GM18498 (cell line): ENCODE data around the gene HINT3.
"Not testable (repeated sequence)": the region's sequence is repeated elsewhere in the genome, so short reads cannot be mapped to it uniquely, and the experiment has no call there.

Source experiments
- ATAC-seq: cut with Tn5 transposase; IDR thresholded peaks from one replicate; pipeline ENCODE4 v1.9.1; 2021; ENCODE audit warnings: mild to moderate bottlenecking, moderate library complexity; ENCODE audit not compliant: unreplicated experiment

Gene HINT3

DNA sequence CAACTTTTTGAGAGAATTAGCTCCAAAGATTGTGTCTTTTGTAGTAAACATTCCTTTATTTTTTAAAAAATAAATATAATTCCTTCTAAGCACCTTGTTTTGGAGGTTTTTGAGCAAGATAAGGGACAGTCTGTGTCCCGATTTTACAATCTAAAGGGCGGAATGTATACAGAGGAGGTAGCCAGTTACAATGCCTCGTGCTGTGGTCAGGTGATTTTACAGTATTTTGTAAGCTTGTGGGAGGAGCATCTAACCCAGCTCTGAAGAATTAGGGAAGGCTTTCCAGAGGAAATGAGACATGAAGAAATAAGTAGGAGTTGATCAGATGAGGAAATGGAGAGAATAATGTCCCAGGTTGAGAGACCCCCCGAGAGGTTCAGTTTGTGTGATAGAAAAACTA, 1.3 kb downstream of the HINT3 start:
- no peak for ATAC-seq

DNA sequence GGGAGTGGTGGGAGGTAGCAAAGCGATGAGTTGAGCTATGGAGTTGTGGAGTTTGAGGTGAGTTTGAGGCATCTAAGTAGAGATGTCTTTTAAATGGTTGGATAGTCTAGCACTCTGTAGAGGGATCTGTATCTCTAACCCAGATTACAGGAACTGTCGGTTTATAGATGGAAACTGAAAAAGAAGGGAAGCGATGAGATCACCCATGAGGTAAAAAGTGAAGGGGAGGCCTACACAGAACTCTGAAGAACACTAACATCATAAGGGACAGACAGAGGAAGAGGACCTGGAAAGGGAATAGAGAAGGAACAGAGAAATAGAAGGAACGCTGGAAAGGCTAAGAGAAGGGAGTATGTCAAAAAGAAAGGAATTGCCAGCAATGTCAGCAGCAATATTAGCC, 2.5 kb downstream of the HINT3 start:
- ATAC-seq = no peak

DNA sequence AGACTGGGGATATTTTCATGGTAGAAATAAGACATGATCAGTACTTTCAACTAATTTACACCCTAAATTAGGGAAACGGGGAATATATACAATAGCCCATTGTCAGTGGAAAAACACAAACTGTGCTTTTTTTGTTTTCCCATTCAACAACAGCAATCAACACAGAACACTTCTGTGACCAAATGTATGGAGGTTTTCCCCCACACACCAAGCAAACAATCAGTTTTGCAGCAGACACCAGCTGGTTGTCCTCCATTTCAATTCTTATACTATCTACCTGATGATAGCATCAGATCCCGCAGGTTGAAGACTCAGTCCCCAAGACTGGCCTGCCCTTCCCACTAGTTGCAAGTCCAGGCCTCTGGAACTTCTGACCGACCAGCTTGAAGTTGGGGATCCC, 4.5 kb downstream of the HINT3 start:
- no peak for ATAC-seq

DNA sequence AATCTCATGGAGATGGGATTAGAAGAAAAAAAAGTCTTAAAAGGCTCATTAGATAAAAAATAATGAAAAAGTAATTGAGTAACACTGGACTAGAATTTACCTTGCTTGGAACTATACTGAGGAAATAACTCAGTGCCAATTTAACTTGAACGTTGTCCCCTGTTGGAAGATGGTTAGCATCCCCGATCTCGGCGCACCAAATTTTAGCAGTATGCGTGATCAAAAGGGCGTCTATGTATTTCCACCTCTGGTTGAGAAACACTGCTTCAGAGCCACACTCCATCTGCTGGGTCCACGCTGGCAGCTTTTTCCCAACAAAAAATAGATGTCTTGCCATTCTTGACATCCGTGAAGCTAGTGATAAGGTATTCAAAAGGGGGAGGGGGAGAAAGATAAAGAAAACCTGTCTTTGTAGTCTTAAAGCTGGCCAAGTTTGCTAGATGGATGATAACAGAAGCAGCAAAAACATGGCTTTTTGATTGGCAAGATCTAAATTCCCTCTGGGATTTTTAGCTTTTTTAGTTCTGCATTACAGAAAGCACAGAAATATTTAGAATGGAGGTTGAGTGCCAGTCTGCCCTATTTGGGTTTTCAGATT, 6.4 kb downstream of the HINT3 start:
- no peak for ATAC-seq

DNA sequence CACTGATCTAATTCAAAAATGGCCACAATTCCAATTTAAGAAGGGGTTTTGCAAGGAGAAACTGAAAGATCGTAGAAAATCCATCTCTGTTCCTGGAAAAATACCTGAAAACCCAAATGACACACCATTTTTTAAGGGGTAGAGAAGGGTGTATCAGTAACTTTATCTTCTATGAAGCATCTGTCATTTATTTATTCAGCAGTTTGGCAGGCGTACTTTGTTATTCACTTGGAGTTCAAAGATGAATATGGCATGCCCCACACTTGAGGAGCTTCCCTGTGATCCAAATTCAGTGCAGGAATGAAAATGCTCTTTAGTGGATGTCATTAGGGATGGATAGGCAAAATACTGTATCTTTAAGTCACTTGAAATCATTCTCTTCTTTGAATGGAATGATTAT, 7.2 kb downstream of the HINT3 start:
- ATAC-seq = no peak

DNA sequence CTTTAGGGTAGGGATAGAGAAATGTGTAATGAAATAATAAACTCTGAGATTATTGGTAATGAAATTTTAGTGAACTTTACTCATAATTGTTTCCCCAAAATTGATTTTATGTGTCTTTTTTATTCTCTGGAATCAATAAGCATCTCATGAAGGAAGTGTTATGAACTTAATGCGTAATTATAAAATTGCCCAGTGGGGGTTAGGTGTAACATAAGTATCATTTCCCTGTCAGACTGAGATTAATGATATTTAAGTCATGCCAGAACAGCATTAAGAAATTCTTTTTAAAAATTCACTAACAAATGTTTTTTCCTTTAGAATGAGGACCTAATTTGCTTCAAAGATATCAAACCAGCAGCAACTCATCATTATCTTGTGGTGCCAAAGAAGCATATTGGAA, 10.0 kb downstream of the HINT3 start:
- no peak for ATAC-seq

DNA sequence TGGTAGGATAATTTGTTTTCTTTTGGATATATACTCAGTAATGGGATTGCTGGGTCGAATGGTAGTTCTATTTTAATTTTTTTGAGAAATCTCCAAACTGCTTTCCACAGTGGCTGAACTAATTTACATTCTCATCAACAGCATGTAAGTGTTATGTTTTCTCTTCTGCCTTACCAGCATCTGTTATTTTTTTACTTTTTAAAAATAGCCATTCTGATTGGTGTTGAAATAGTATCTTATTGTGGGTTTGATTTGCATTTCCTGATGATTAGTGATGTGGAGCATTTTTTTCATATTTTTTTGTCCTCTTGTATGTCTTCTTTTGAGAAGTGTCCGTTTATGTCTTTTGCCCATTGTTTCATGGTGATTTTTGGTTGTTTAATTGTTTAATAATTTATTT, 11.9 kb downstream of the HINT3 start:
- ATAC-seq = peak; percentile 55

DNA sequence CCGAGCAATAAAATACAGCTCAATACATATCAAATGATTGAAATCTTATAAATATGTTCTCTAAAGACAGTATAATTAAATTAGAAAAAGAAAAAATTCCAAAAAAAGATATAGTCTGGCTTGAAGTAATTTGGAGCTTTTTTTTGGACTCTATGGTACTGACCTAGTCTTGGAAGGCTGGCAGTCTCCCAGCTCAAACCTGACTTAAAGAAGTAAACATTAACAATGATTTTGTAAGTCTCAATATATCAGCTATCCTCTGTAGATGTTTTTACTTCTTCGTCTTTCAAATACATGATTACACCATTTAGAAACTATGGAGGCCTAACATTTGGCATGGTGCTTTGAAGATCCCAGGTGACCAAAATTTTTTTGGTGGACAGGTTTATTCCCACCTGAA, 14.2 kb downstream of the HINT3 start:
- no peak for ATAC-seq

DNA sequence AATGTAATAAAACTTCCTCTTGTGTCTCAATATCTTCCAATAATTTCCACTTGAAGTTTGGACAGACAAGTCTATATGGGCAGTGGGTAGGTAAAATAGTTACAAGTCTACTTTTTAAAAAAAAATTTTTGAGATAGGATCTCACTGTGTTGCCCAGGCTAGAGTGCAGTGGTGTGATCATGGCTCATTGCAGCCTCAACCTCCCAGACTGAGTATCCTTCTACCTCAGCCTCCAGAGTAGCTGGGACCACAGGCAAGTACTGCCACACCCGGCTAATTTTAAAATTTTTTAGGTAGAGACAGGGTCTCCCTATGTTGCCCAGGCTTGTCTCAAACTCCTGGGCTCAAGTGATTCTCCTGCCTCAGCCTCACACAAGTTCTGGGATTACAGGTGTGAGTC, 15.9 kb downstream of the HINT3 start:
- ATAC-seq = not testable (repeated sequence)

DNA sequence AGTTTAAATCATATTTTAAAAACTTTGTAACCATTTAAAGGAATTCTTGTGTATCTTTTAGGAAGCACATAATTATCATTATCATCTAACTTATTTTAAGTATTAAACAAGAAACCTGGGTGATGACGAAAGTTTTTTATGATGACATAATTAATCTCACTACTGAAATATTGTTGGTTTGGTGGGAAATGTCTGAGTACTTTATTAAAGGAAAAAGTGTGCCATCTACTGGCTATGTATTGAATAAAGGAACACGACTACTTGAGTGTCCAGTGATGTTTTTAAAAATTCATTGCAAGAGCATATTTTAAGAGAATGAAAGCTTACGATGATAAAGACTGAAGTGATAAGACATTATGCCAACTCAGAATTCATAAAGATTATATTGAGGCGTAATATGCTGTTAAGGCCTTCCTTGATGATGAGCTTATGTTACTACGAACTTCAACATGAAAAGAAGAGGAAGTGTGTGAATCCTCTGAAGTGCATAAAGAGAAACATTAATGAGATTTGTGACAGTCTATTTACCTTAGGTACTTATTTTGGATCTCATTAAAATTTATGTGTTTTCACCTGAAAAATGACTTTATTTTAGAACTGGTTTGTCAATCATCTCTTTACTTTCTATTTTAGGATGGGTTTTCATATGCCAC, 17.8 kb downstream of the HINT3 start:
- ATAC-seq = peak; percentile 85

DNA sequence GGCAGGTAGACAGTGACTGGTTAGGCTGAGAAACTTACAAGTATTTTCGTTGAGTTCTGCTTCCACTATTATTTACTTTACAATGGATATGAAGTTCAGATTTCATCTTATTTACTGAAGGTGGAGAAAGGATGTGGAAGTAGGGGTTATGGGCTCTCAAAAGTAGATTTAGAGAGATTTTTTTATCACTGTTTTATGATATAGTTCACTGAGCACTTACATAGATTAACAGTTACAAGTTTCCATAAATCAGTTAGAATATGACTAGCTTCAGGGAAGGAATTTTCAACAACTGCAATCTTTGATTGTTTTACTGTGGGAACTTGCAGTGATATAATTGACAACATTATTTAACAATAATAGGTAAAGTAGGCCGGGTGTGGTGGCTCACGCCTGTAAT, 22.5 kb downstream of the HINT3 start:
- no peak for ATAC-seq

DNA sequence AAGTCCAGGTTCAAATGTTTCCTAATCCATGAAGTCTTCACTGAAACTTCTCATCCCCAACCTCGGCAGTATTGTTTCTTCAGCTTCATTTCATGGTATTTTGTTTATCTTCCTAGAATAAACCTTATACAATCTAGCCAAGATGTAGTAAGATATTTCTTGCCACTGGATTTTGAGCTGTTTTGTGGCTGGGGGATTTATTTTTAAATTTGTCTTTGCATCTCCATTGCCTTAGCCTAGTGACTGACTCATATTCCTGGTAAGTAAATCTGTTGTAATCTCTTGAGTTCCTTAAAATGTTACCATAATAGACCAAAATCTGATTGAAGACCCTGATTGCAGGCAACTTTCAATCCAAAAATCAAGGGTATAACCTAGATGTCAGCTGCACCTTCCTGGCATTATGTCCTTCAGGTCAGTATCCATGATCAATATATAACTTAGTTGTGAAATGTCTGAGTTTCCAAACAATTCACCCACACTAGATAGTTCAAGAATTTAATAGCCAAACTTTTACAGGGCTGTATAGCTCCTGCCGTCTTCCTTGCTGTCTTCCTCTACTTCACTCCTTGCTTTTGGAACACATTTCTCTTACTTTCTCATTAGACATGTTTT, 25.1 kb downstream of the HINT3 start:
- no peak for ATAC-seq

DNA sequence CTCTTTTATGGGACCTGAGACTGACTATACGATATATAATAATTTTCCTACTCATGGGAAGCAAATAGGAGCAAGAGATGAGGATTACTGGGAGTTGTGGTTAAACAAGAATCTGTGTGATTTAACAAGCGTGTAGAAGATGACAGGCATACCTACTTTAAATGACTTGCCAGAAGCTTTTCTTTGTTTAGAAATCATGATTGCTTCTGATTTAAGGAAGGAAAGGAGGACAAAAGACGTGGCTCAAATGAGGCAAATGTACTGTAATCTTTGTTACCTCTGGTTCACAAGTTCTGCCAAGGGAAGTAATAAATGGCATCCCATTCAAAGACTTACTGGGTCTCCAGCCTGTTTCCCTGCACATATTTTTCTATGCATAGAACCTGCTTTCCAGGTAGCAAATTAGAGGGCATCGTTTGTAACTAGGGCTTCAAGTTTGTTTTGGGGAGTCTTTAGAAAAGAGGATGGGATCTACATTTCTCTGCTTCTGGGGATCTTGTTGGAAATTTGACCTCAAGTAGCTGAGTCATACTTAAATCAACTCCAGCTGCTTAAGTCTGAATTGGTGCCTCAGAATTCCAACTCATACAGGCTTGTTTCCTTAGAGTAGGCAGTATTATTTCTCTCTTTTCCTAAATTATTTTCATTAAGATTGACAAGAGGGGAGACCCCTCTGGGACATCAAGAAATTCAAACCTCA, 26.8 kb downstream of the HINT3 start:
- ATAC-seq = no peak

DNA sequence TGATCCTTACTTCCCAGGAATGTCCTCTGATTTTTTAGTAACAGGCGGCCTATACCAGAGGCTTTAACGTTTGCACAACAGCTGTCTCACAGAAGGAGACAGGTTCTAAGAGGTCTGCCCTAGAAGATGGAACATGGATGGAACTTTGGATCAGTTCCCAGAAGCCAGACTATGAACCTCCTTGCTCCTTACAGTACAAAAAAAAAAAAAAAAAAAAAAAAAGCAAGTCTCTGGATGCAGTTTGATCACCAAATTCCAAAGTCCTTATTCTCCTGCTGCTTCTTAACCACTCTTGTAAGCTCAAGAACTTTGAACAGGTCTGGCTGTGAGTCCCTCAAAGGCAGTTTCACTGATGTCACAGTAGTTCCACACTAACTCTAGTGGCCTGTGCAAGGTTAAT, 27.7 kb downstream of the HINT3 start:
- ATAC-seq = no peak

DNA sequence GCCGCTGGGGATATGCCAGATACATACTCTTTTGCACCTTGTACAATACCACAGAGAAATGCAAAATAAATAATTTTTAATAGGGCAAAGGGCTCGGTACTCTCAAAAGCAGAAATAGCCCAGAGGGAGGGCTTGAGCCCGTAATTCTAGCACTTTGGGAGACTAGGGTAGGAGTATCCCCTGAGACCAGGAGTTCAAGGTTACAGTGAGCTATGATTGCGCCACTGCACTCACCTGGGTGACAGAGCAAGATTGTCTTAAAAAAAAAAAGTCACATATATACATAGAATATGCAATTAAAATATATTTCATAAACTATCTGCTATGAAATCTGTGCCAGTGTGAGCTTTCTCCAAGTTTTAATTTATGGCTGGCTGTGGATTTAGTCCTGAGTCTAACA, 29.0 kb downstream of the HINT3 start:
- no peak for ATAC-seq

DNA sequence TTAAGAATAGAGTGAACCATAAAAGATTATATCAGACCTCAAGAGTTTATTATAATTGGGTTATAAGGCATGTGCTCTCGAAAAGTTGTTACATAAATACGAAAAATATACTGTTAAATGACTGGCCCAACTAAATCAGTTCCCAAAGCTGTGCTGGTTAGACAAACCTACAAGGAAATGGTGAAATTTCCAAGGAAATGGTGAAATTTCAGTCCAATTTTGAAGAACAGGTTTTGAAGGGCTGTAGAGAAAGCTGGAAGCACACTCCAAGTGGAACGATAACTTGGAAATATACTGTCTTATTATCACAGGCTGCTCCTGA, 29.4 kb downstream of the HINT3 start:
- ATAC-seq = no peak

DNA sequence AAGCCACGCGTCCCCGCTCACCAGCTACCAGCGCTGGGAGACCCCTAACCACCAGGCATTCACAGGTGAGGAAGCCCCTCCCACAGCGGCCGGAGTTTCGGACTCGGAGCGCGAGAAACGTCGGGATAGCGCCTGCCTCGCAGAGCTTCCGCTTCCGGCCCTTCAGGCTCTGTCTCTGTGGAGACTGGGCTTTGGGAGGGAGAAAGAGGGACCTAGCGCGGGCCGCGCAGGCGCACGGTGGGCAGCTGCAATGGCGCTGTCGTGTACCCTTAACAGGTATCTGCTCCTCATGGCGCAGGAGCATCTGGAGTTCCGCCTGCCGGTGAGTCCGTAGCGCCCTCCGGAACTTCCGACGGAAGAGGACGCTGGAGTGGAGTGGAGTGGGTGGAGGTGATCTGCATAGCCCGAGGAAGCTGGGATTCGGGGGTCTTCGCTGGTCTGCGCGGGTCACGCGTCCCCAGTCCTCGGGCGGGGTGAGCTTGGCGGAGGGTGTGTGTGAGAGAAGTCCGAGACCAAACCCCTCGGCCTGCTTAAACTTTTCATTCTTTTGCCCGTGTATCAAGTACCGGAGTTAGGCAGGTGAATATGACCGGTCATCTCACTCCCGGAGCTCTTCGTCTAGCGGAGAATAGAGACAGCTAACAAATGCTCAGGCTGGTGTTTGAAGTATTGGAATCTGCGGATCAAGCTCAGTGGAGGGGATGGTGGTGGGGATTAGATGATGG, 29.9 kb downstream of the HINT3 start, which contains the start of gene TRMT11:
Gene TRMT11, plus strand, starts transcription at position 240 of the 725 bp plus-strand sequence. Its CDS starts 11 bp downstream, at position 251.
- peak; percentile 98 for ATAC-seq

DNA sequence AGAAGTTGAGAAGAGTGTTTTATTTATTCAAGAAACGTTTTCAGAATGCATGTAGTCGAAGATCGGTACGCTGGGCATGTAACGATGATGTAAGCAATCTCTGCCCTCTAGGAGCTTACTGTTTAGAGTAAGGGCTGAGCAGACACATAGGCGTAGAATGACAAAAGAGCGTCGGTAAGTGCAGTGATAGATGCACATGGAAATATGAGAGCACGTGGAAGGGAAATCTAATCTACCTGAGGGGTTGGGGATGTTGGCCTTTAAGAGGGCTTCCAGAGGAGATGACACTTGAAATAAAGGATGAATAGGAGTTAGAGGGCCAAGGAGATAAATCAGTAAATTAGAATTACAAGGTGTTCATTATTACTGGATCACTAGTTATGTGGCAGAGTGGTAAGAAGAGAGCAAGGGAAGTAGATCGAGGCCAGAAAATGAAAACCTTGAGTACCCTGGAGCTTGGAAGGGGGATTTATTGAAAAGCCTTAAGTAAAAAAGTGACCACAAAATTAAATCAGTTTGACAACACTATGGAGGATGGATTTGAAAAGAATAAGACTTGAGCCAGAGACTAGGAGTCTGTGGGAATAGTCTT, 30.6 kb downstream of the HINT3 start:
- ATAC-seq = peak; percentile 5

DNA sequence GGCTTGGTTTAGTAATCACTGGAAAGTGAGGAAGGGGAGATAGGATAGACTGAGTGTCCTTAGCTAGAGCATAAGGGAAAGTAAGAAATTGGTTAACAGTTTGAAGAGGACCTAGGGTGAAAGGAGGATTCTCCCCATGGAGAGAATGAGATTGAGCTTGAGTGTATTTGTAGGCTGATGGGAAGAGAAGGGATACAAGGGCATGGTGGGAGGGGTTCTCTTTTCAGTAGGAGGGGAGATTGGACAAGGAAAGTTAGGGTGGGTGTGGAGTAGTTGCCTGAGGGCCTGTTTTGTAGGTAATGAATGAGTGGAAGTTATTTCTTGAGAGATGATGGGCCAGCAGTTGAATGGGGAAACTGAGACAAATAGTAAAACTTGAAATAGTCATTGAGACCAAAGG, 31.7 kb downstream of the HINT3 start:
- no peak for ATAC-seq

DNA sequence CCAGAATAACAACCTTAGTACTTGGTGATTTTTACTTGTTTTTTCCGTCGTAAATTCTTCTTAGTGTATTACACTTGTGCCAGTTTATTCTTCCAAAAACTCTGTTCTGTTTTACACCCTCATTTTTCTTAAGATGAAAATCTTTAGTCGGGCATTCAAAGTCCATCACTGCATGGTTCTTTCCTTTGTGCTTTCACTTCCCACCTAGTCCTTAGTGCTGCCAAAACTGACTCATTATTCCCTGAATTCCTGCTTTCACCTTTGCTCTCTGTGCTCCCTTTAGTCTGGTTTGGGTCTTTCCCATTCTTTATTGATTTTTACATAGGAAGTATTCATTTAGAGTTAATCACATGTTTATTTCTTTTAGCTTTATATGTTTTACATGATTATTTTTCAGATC, 33.1 kb downstream of the HINT3 start:
- ATAC-seq = no peak

DNA sequence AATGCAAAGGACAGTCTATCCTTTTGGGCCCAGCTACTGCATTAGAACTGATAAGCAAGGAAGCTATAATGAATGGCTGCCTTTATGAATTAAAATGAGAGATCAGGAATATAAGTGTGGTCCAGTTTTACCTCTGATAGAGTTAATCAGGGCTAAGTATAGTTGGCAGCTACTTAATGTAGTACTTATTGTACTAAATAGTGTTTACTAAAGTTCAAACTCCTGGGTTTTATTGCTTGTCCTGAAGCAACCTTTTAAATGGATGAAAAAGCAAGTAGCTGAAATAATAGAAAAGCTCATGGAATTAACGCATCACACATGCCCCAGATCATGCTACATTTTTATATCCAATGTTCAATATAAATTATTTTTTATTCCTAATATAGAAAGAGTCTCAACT, 35.1 kb downstream of the HINT3 start:
- no peak for ATAC-seq
